Mesendoderm (in vitro differentiated cells): ENCODE data around the gene PITPNM1.

Experiments
- DNase-seq: peaks from one replicate; pipeline ENCODE4 v3.0.0; 2013
- H2AK5ac ChIP-seq: 2 replicates; pipeline ENCODE4 v1.6.1; 2013; ENCODE audit warnings: low read length, inconsistent platforms
- H2BK120ac ChIP-seq: 2 replicates; pipeline ENCODE4 v1.6.1; 2013; ENCODE audit warnings: low read depth, mild to moderate bottlenecking, low read length, moderate library complexity, mixed read lengths
- H2BK15ac ChIP-seq: replicated peaks from 2 replicates; pipeline ENCODE4 v1.6.1; 2013; ENCODE audit warnings: low read depth, mild to moderate bottlenecking, moderate library complexity
- H2BK5ac ChIP-seq: 2 replicates; pipeline ENCODE4 v1.6.1; 2013; ENCODE audit warnings: low read length, inconsistent platforms
- H3K18ac ChIP-seq: 2 replicates; pipeline ENCODE4 v1.6.1; 2013; ENCODE audit warnings: mild to moderate bottlenecking, low read length, mixed read lengths
- H3K23ac ChIP-seq: one replicate; pipeline ENCODE4 v1.6.1; 2013; ENCODE audit warnings: low read length
- H3K27ac ChIP-seq: 2 replicates; pipeline ENCODE4 v1.5.1; 2013; ENCODE audit warnings: low read depth, mild to moderate bottlenecking, inconsistent platforms, low read length, moderate library complexity
- H3K27me3 ChIP-seq: 2 replicates; pipeline ENCODE4 v1.6.1; 2013; ENCODE audit warnings: low read length, control low read depth, mild to moderate bottlenecking, inconsistent platforms; ENCODE audit not compliant: insufficient read depth, poor library complexity
- H3K36me3 ChIP-seq: 2 replicates; pipeline ENCODE4 v1.6.1; 2013; ENCODE audit warnings: low read length, inconsistent platforms; ENCODE audit not compliant: control insufficient read depth, insufficient read depth
- H3K4ac ChIP-seq: one replicate; pipeline ENCODE4 v1.6.1; 2013; ENCODE audit warnings: low read depth, mild to moderate bottlenecking, low read length, moderate library complexity
- H3K4me1 ChIP-seq: 2 replicates; pipeline ENCODE4 v1.6.1; 2013; ENCODE audit warnings: low read depth, low read length, inconsistent platforms; ENCODE audit not compliant: control insufficient read depth
- H3K4me2 ChIP-seq: 2 replicates; pipeline ENCODE4 v1.6.1; 2013; ENCODE audit warnings: low read length
- H3K4me3 ChIP-seq: 2 replicates; pipeline ENCODE4 v1.5.1; 2013; ENCODE audit warnings: mild to moderate bottlenecking, low read length
- H3K56ac ChIP-seq: one replicate; pipeline ENCODE4 v1.6.1; 2013; ENCODE audit warnings: low read length
- H3K79me1 ChIP-seq: 2 replicates; pipeline ENCODE4 v1.6.1; 2013; ENCODE audit warnings: low read length, inconsistent platforms
- H3K79me2 ChIP-seq: 2 replicates; pipeline ENCODE4 v1.6.1; 2013; ENCODE audit warnings: mild to moderate bottlenecking, low read length; ENCODE audit not compliant: control insufficient read depth, insufficient read depth
- H3K9ac ChIP-seq: 2 replicates; pipeline ENCODE4 v1.6.1; 2013; ENCODE audit warnings: low read length, inconsistent platforms
- H4K5ac ChIP-seq: one replicate; pipeline ENCODE4 v1.6.1; 2013; ENCODE audit warnings: low read length
- H4K8ac ChIP-seq: one replicate; pipeline ENCODE4 v1.6.1; 2013; ENCODE audit warnings: low read depth, mild to moderate bottlenecking, control low read depth, low read length, moderate library complexity
- WGBS: extraction: QIAGEN DNeasy Blood & Tissue Kit; methylation state at CpG from one replicate; pipeline ENCODE4 v1.1.7; 2013; ENCODE audit warnings: low lambda C conversion rate, missing lambda C conversion rate; ENCODE audit not compliant: insufficient coverage; ENCODE audit errors: extremely low coverage; 5-methylcytosine and 5-hydroxymethylcytosine counted together

PITPNM1 gene

DNA sequence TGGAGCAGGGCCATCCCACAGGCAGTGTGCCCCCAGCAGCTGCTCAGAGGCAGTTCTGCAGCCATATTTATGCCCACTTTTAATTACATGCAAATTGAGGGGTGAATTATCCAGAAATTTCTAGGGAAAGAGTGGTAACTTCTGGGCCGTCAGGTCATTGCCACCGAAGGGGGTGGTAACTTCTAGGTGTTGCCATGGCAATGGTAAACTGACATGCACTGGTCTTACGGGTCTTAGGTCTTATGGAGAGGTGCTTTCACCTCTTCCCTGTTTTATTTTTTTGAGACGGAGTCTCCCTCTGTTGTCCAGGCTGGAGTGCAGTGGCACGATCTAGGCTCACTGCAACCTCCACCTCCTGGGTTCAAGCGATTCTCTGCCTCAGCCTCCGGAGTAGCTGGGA, 32.3 kb downstream of the PITPNM1 start:
- Histone ChIP-seq H3K4ac (no peak overlapping the region), H3K4me2 (no peak overlapping the region), H3K27me3 (no peaks in the 10 kb centered on the region), H2BK120ac (no peak overlapping the region), H3K56ac (no peak overlapping the region), H3K79me1 (peaks cover 2% of the 10 kb centered on the region), H3K4me1 (peaks cover 3% of the 10 kb centered on the region), H3K27ac (no peak overlapping the region), H2BK15ac (no peak overlapping the region), H2BK5ac (no peak overlapping the region), H3K18ac (no peak overlapping the region), H3K4me3 (no peak overlapping the region), H2AK5ac (no peak overlapping the region), H3K23ac (no peak overlapping the region), H3K36me3 (no peaks in the 10 kb centered on the region), H3K79me2 (no peaks in the 10 kb centered on the region), H3K9ac (no peak overlapping the region), H4K8ac (no peak overlapping the region), H4K5ac (no peak overlapping the region)
- DNase-seq: no peak
- no CpG with 5 or more reads among the region's 7 CpGs for WGBS

- Histone ChIP-seq H4K5ac (no peak overlapping the region), H2BK120ac (no peak overlapping the region), H3K27ac (no peak overlapping the region), H3K4me2 (no peak overlapping the region), H3K79me2 (no peaks in the 10 kb centered on the region), H3K18ac (no peak overlapping the region), H3K4me3 (no peak overlapping the region), H3K79me1 (peaks cover 2% of the 10 kb centered on the region), H3K4ac (no peak overlapping the region), H4K8ac (no peak overlapping the region), H3K56ac (no peak overlapping the region), H3K36me3 (no peaks in the 10 kb centered on the region), H3K27me3 (no peaks in the 10 kb centered on the region), H2AK5ac (no peak overlapping the region), H2BK15ac (no peak overlapping the region), H2BK5ac (no peak overlapping the region), H3K9ac (no peak overlapping the region), H3K4me1 (peaks cover 3% of the 10 kb centered on the region), H3K23ac (no peak overlapping the region)
- no CpG with 5 or more reads among the region's 8 CpGs for WGBS
- DNase-seq: no peak
Observed at GRCh38 chr11:67470337-67471002, 34.7 kb downstream of the PITPNM1 start.

GRCh38 chr11:67469508-67469811, 35.7 kb downstream of the PITPNM1 start:
- Histone ChIP-seq H3K79me1 (peaks cover 2% of the 10 kb centered on the region), H2BK120ac (no peak overlapping the region), H3K23ac (no peak overlapping the region), H3K4me3 (peak overlapping the region; percentile 50), H4K5ac (peak overlapping the region; percentile 98), H3K4ac (peak overlapping the region; percentile 93), H3K4me1 (peaks cover 3% of the 10 kb centered on the region), H2BK15ac (no peak overlapping the region), H3K9ac (peak overlapping the region; percentile 86), H3K18ac (peak overlapping the region; percentile 65), H3K79me2 (no peaks in the 10 kb centered on the region), H3K27me3 (no peaks in the 10 kb centered on the region), H3K4me2 (peak overlapping the region; percentile 91), H3K27ac (no peak overlapping the region), H2BK5ac (no peak overlapping the region), H3K36me3 (no peaks in the 10 kb centered on the region), H2AK5ac (no peak overlapping the region), H3K56ac (peak overlapping the region; percentile 93), H4K8ac (peak overlapping the region; percentile 94)
- no CpG with 5 or more reads among the region's 9 CpGs for WGBS
- DNase-seq: no peak

DNA sequence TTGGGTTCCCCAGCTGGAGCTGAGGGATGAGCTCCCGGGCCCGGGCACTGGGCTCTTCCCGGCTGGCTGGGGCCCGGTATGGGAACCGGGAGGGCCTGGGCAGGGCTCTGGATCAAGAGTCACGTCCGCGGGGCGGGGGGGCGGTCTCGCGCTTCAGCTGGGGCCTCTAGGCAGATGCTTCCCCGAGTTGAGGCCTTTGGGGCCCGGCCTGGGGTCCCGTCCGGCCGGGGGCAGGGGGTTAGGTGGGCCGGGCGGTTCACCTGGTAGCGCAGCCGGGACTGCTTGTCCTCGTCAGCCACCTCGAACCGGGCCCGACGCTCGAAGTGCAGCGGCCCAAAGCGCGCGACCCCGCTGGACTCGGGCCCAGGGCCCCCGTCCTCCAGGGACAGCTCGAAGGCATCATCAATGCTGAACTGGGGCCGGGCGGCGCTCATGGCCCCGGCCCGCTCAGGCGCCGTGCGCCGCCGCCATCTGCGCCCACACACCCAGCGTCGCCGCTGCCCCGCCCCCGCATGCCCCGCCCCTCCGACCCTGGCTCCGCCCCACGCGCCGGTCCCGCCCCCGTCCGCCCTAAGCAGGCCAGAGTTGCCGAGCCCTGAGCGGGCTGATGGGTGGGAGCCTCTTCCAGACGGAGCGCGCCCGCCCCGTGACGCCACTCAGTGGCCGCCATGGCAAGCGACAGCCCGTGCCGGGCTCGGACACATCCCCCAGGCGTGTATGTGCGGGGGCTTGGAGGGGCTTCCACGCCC, 36.2 kb downstream of the PITPNM1 start, which contains the start of gene TMEM134:
TMEM134 (minus strand) TSS at position 493 of the 749 bp plus-strand sequence; CDS start at position 434, 59 bp downstream.
- H3K79me2 ChIP-seq: no peaks in the 10 kb centered on the region
- H2BK15ac ChIP-seq: no peak within 1 kb of the TSS
- H3K79me1 ChIP-seq: peaks cover 2% of the 10 kb centered on the region
- H3K4me2 ChIP-seq: peak within 1 kb of the TSS; percentile 92
- peak within 1 kb of the TSS; percentile 94 for H4K8ac ChIP-seq
- no peak within 1 kb of the TSS for H3K23ac ChIP-seq
- H3K27me3 ChIP-seq: no peaks in the 10 kb centered on the region
- H3K4me1 ChIP-seq: peaks cover 3% of the 10 kb centered on the region
- DNase-seq: peak; percentile 95
- peak within 1 kb of the TSS; percentile 93 for H3K4ac ChIP-seq
- H3K56ac ChIP-seq: peak within 1 kb of the TSS; percentile 96
- no peak within 1 kb of the TSS for H2BK5ac ChIP-seq
- WGBS: no CpG with 5 or more reads among the region's 76 CpGs
- peak within 1 kb of the TSS; percentile 98 for H4K5ac ChIP-seq
- H3K36me3 ChIP-seq: no peaks in the 10 kb centered on the region
- peak within 1 kb of the TSS; percentile 91 for H3K9ac ChIP-seq
- peak within 1 kb of the TSS; percentile 83 for H3K4me3 ChIP-seq
- peak within 1 kb of the TSS; percentile 5 for H2BK120ac ChIP-seq
- peak within 1 kb of the TSS; percentile 77 for H3K18ac ChIP-seq
- no peak within 1 kb of the TSS for H3K27ac ChIP-seq
- H2AK5ac ChIP-seq: peak within 1 kb of the TSS; percentile 24

DNA sequence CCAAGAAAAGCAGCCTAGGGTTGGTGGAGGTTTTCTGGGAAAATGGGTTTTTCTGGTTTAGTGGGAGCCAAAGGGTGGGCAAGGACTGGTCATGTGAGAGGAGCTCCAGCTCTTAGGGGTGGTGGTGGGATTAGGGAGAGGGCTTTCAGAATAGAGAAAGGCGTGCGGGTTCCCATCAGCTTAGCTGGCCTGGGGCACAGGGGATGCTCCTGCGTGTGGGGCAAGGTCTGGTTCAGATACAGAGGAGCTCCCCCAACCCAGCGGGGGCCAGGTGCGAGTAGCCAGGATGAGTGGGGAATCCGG, 36.8 kb downstream of the PITPNM1 start:
- no peak overlapping the region for H4K5ac ChIP-seq
- peak overlapping the region; percentile 83 for H3K4me3 ChIP-seq
- H2BK15ac ChIP-seq: no peak overlapping the region
- peak overlapping the region; percentile 96 for H3K56ac ChIP-seq
- peak overlapping the region; percentile 77 for H3K18ac ChIP-seq
- H3K79me1 ChIP-seq: peaks cover 2% of the 10 kb centered on the region
- H3K79me2 ChIP-seq: no peaks in the 10 kb centered on the region
- H2AK5ac ChIP-seq: peak overlapping the region; percentile 24
- H3K23ac ChIP-seq: no peak overlapping the region
- no peak for DNase-seq
- H3K27ac ChIP-seq: no peak overlapping the region
- no peak overlapping the region for H2BK5ac ChIP-seq
- no peaks in the 10 kb centered on the region for H3K27me3 ChIP-seq
- H2BK120ac ChIP-seq: peak overlapping the region; percentile 5
- no peaks in the 10 kb centered on the region for H3K36me3 ChIP-seq
- H3K4ac ChIP-seq: peak overlapping the region; percentile 92
- WGBS: no CpG with 5 or more reads among the region's 6 CpGs
- peak overlapping the region; percentile 92 for H3K4me2 ChIP-seq
- H3K4me1 ChIP-seq: peaks cover 3% of the 10 kb centered on the region
- H4K8ac ChIP-seq: no peak overlapping the region
- peak overlapping the region; percentile 91 for H3K9ac ChIP-seq
